ENCODE results near the gene ADAMTS7. TPM values are rescaled to one million over a fixed set of nuclear protein-coding genes. Genes with fewer than 3 reads are reported as not detected.

Gene ADAMTS7
- total and polyA plus RNA-seq, 2 donors (not counting 1 experiment from before 2014, with no cell fraction given): 0.10 to 16.6 TPM

GRCh38 chr15:78791357-78791756 lies 19.9 kb downstream of the ADAMTS7 start:
- Mint-ChIP-seq H3K4me1 (no peaks in the 10 kb centered on the region), H3K27ac (no peak overlapping the region), H3K4me3 (no peak overlapping the region), H3K9me3 (ENCODE audit: insufficient read depth) (no peaks in the 10 kb centered on the region), H3K27me3 (no peaks in the 10 kb centered on the region)
- H3K9me3 ChIP-seq (ENCODE audit: control extremely low read depth in 1 of 3, control insufficient read depth in 2 of 3, insufficient read depth in 1 of 3, low read length in 2 of 3): no peaks in the 10 kb centered on the region
- ATAC-seq (ENCODE audit: low read depth) (no peak), DNase-seq (no peak)
- no peak overlapping the region for H2AFZ ChIP-seq (ENCODE audit: insufficient read depth, low read depth, low read length, poor library complexity, severe bottlenecking)
- CTCF ChIA-PET: no interaction called here
- intact Hi-C loops (cut with micrococcal nuclease): no loop called here
- 94% methylated on average over 4 of the region's 4 CpGs for WGBS (ENCODE audit: insufficient coverage)
- no peaks in the 10 kb centered on the region for H4K20me1 ChIP-seq (ENCODE audit: control insufficient read depth, insufficient read depth, low read length, poor library complexity, severe bottlenecking)
- no peaks in the 10 kb centered on the region for H3K27me3 ChIP-seq (replicated peaks in 1 of 4; ENCODE audit: control extremely low read depth in 1 of 4, control insufficient read depth in 3 of 4, insufficient read depth in 4 of 4, low read length in 3 of 4)
- H3K79me2 ChIP-seq (ENCODE audit: control insufficient read depth, insufficient read depth, low read length): no peaks in the 10 kb centered on the region
- no peaks in the 10 kb centered on the region for H3K4me1 ChIP-seq (ENCODE audit: control insufficient read depth in 2 of 2, insufficient read depth in 2 of 2, low read length in 2 of 2)
- H3K36me3 ChIP-seq (replicated peaks in 1 of 2; ENCODE audit: control extremely low read depth in 1 of 2, control insufficient read depth in 1 of 2, extremely low read depth in 1 of 2, insufficient read depth in 2 of 2, low read length in 1 of 2): no peaks in the 10 kb centered on the region
- H3K4me3 ChIP-seq (ENCODE audit: control extremely low read depth in 1 of 5, extremely low read depth in 1 of 5, insufficient read depth in 1 of 5, low read depth in 2 of 5, low read length in 4 of 5): no peak overlapping the region
- POLR2A ChIA-PET: no interaction called here
- no peak overlapping the region for H3K27ac ChIP-seq (ENCODE audit: low read length in 2 of 2)
- no peak overlapping the region for H3K9ac ChIP-seq (ENCODE audit: low read length)
- TF ChIP-seq EZH2 (IDR thresholded peaks at IDR 0.05; ENCODE audit: borderline replicate concordance, insufficient read depth, low read depth, low read length, poor library complexity, severe bottlenecking) (no peak), CTCF (IDR thresholded peaks at IDR 0.05) (no peak)
- no peak overlapping the region for H3K4me2 ChIP-seq (replicated peaks; ENCODE audit: low read depth, low read length, poor library complexity, severe bottlenecking)

- Histone ChIP-seq H3K9me3 (ENCODE audit: control extremely low read depth in 1 of 3, control insufficient read depth in 2 of 3, insufficient read depth in 1 of 3, low read length in 2 of 3) (no peaks in the 10 kb centered on the region), H3K4me3 (ENCODE audit: control extremely low read depth in 1 of 5, extremely low read depth in 1 of 5, insufficient read depth in 1 of 5, low read depth in 2 of 5, low read length in 4 of 5) (no peak overlapping the region), H3K4me1 (ENCODE audit: control insufficient read depth in 2 of 2, insufficient read depth in 2 of 2, low read length in 2 of 2) (no peaks in the 10 kb centered on the region), H3K79me2 (ENCODE audit: control insufficient read depth, insufficient read depth, low read length) (no peaks in the 10 kb centered on the region), H3K36me3 (replicated peaks in 1 of 2; ENCODE audit: control extremely low read depth in 1 of 2, control insufficient read depth in 1 of 2, extremely low read depth in 1 of 2, insufficient read depth in 2 of 2, low read length in 1 of 2) (no peaks in the 10 kb centered on the region), H3K27ac (ENCODE audit: low read length in 2 of 2) (no peak overlapping the region), H4K20me1 (ENCODE audit: control insufficient read depth, insufficient read depth, low read length, poor library complexity, severe bottlenecking) (no peaks in the 10 kb centered on the region), H3K9ac (ENCODE audit: low read length) (no peak overlapping the region), H2AFZ (ENCODE audit: insufficient read depth, low read depth, low read length, poor library complexity, severe bottlenecking) (no peak overlapping the region), H3K4me2 (replicated peaks; ENCODE audit: low read depth, low read length, poor library complexity, severe bottlenecking) (no peak overlapping the region), H3K27me3 (replicated peaks in 1 of 4; ENCODE audit: control extremely low read depth in 1 of 4, control insufficient read depth in 3 of 4, insufficient read depth in 4 of 4, low read length in 3 of 4) (no peaks in the 10 kb centered on the region)
- CTCF ChIA-PET: no interaction called here
- no peak for ATAC-seq (ENCODE audit: low read depth)
- H3K9me3 Mint-ChIP-seq (ENCODE audit: insufficient read depth): no peaks in the 10 kb centered on the region
- H3K4me1 Mint-ChIP-seq: no peaks in the 10 kb centered on the region
- DNase-seq: no peak
- POLR2A ChIA-PET: no interaction called here
- H3K4me3 Mint-ChIP-seq: no peak overlapping the region
- 39% methylated on average over 2 of the region's 4 CpGs for WGBS (ENCODE audit: insufficient coverage)
- H3K27ac Mint-ChIP-seq: no peak overlapping the region
- no peaks in the 10 kb centered on the region for H3K27me3 Mint-ChIP-seq
- TF ChIP-seq EZH2 (IDR thresholded peaks at IDR 0.05; ENCODE audit: borderline replicate concordance, insufficient read depth, low read depth, low read length, poor library complexity, severe bottlenecking) (no peak), CTCF (IDR thresholded peaks at IDR 0.05) (no peak)
- intact Hi-C loops (cut with micrococcal nuclease): no loop called here
Measured at GRCh38 chr15:78790027-78790426, 21.2 kb downstream of the ADAMTS7 start.

Data from B cell (primary cell).